ENCODE data around the gene DNAH17.

The DNAH17 gene

GRCh38 chr17:78411241-78411857, 165.8 kb downstream of the DNAH17 start:
- DNase-seq (ENCODE audit: low read depth), result no peak

DNA sequence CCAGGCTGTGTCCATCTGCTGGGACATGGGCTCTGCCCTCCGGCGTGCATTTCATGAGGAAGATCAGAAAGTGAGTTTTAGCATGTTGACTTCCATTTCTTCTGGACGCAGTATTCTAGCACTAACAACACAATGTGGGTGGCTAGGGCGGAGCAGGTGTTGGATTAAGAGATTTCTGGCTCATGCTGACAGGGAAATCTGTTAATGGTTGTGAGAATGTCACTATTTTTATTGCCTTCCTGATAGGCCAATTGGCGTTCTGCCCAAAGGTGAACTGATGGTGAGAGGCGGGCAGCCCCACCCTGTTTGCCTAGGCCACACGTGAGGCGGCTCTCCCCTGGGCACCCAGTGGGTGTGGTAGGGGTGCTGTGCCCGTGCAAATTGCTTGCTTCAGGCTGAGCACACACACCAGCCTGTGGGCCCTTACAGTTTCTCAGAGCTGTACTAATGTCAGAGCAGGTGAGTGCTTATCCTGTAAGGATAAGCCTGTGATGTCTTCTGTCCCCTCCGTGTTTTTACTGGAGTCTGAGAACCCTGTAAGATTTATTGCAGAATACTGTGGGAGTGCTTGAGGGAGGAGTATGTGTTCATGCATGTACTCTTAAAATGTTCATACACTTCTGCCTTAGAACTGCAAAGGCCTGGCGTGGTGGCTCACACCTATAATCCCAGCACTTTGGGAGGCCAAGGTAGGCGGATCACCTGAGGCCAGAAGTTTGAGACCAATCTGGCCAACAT, 167.8 kb downstream of the DNAH17 start:
- DNase-seq (ENCODE audit: low read depth), result no peak

DNA sequence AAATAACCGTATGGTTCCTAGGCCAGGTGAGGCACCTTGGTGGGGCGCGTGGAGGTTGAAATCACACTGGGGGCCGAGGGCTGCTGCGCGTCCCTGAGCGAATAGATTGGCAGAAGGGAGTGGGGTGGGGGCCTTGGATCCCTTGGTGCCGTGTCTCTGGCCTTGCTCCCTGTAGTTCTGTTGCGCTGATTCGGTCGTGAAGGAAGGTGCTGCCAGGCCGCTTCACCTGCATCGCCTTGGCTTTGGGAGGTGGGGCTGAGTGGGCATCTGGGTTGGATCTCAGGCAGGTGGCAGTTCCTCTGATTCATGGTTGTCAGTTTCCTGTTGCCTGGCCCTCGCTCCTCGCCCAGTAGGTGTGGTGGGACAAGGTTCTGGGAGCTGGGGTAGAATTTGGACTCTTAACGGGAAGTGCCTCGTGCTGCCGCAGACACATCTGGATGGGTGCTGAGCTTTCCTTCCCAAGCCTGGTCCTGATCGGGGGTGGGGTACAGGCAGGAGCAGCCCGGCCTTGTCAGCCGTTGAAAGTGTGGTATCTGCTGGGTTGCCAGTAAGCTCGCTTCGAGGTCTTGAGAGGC, 168.6 kb downstream of the DNAH17 start:
- no peak for DNase-seq (ENCODE audit: low read depth)

DNA sequence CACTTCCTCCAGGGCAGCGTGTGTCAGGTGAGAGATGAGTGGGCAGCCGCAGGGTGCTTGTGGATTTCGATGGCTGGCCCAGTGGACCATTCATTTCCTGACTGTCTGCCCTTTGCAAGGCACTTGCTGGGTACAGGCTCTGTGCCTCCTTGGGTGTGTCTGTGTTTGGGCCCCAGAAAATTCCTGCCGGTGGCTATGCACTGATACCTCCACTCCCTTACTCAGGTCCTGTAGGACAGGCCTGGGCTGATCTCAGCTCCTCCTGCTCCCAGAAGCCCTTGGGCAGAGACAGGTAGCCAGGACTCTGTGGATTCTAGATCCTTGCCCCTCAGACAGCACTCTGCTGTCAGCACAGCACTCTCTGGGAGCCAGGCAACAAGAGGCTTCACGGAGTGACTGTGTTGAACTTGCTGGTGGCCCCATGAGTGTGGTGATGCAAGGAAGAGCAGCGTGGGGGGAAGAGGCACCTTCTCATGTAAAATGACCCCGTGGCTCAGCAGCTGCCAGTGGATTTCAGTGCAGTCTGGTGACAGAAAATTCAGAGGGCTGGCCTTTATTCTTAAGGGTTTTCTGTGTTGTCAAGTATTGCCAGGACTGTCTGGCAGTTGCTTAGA, 169.7 kb downstream of the DNAH17 start:
- DNase-seq (ENCODE audit: low read depth), result no peak

- no peak for DNase-seq (ENCODE audit: low read depth)
These were observed 170.3 kb downstream of the DNAH17 start for GRCh38 chr17:78406920-78407319.

- no peak for DNase-seq (ENCODE audit: low read depth)
These were observed 170.8 kb downstream of the DNAH17 start for GRCh38 chr17:78406396-78406795.

DNA sequence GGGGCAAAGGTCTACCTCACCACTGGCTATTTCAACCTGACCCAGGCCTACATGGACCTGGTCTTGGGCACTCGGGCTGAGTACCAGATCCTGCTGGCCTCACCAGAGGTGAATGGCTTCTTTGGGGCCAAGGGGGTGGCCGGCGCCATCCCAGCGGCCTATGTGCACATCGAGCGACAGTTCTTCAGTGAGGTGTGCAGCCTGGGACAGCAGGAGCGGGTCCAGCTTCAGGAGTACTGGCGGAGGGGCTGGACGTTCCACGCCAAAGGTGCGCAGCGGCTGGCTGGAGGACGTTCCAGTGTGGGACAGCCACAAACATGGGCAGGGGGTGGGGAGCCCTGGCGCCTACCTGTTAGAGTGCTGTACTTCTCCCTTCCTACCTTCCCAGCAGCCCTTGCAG, 173.4 kb downstream of the DNAH17 start:
- no peak for DNase-seq (ENCODE audit: low read depth)

GRCh38 chr17:78401891-78402290, 175.3 kb downstream of the DNAH17 start:
- no peak for DNase-seq (ENCODE audit: low read depth)

- no peak for DNase-seq (ENCODE audit: low read depth)
These were observed 175.9 kb downstream of the DNAH17 start for GRCh38 chr17:78401246-78401645.

- DNase-seq (ENCODE audit: low read depth), result no peak
These were observed 176.5 kb downstream of the DNAH17 start for GRCh38 chr17:78400581-78401240.

DNA sequence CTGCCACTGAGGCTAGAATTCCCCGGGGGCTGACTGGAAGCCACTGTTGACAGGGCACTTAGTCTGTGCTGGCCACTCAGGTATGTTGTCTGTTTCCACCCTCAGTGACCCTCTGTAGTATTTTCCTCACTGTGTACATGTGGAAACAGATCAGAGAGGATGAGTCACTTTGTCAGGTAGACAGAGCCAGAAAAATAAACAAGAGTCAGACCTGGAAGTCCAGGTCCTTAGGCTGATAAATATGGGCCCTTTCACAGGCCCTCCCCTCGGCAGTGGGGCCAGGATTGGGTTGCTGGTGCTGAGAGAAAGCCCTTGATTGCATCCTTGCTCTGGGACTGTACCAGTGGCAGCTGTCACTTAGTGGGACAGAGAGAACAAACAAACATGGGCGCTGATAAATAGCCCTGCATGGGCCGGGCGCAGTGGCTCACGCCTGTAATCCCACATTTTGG, 177.5 kb downstream of the DNAH17 start:
- DNase-seq (ENCODE audit: low read depth), result no peak

DNA sequence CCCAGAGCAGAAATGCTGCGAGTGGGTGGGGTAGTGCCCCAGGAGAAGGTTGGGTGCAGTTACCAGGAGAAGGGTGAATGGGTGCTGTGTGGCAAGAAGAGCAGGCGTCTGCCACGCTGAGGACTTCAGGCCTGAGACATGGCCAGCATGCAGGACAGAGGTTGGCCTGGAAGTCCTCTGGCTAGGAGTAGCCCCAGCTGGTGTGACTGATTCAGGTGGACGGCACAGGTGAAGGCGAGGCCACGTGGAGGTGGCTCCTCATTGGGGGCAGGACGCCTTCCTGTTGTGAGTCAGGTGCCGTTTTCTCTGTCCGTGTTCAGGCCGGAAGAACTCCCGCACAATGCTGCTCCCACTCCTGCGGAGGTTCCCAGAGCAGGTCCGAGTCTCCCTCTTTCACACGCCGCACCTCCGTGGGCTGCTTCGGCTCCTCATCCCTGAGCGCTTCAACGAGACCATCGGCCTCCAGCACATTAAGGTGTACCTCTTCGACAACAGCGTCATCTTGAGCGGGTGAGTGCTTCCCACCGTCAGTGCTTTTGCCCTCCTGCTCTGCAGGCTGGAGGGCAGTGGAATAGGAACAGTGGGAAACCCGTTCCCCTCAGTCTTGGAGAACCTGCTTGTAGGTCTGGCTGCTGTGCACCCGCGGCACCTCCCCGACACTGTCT, 178.0 kb downstream of the DNAH17 start:
- DNase-seq (ENCODE audit: low read depth), result no peak

DNA sequence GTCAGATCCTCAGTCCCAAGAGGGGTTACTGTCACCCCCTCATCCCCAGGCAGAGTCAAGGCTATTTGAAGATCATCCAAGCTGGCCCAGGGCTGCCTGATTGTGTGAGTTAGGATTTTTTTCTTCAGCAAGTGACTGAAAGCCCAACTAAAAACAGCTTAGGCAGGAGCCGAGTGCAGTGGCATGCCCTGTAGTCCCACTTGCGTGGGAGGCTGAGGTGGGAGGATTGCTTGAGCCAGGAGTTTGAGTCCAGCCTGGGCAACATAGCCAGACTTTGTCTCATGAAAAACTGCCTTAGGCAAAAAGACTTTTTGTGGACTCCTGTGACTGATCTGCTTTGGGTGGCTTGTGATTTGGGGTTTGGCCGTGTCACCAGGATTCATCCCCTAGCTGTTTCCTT, 178.8 kb downstream of the DNAH17 start:
- DNase-seq (ENCODE audit: low read depth), result no peak

DNA sequence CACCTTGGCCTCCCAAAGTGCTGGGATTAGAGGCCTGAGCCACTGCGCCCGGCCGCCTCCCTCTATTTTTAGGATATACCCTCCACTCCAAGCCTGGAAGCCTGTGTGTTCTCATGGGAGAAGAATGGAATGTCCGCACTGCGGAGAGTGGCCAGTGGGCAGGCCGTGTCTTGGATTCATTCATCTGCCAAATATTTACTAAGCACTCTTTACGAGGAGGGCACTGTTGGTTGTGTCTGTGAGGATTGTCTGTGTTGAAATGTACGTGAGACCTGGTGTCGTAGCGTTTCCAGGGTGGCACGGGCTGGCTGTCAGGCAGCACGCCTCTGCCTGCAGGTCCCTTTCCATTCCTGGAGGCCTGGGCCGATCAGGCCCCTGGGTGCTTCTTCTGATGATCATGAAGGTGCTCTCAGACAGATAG, 179.5 kb downstream of the DNAH17 start:
- DNase-seq (ENCODE audit: low read depth), result no peak

GRCh38 chr17:78396441-78397337, 180.5 kb downstream of the DNAH17 start:
- DNase-seq (ENCODE audit: low read depth), result no peak

DNA sequence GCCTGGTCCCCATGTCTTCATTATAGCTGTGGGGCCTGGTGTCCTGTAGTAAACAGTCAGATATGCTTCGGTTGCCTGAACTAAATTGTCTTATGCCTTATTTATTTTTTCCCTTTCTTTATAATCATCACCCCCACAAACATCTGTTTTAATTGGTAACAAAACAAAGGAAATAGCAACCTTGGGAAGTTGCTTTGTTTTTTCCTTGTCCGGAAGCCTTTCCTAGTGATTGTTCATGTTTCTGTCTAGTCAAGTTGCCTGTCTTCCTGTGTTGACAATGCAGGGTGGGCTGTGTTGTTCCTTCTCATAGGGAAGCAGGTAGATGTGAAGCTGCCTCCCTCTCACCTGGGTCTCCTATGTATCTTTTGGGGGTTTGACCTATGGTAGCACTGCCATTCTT, 182.0 kb downstream of the DNAH17 start:
- no peak for DNase-seq (ENCODE audit: low read depth)

DNA sequence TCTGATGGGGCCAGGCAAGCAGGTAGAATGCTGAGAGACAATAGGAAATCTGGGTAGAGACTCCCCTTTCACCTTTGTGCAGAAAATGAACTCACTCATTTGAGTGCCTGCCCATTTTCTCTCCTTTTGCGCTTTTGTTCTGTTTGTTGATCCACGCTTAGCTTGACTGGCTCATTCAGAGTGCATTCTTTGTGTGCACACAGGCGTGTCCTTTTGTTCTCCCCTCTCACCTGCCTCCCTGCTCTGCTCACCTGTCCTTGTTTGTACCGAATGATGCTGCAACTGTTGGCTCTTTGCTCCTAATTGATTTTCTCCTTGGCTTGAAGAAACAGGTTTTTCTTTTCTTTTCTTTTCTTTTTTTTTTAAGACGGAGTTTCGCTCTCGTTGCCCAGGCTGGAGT, 183.0 kb downstream of the DNAH17 start:
- DNase-seq (ENCODE audit: low read depth), result no peak

DNA sequence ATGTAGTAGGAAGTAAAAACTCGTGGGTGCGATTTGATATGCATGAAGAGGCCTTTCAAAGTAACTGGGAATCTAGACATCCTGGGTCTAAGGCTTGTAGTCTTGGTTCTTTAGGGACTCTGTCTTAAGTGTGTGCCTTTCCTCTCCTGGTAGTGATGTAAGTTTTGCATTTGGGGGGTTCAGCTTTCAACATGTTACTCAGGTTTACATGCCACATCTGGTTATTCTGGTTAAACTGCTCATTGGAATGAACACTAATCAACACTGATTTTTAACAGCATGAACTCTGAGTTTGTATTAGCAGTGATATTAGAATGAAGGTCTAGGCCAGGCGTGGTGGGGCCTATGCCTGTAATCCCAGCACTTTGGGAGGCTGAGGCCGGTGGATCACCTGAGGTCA, 183.6 kb downstream of the DNAH17 start:
- DNase-seq (ENCODE audit: low read depth), result no peak

DNA sequence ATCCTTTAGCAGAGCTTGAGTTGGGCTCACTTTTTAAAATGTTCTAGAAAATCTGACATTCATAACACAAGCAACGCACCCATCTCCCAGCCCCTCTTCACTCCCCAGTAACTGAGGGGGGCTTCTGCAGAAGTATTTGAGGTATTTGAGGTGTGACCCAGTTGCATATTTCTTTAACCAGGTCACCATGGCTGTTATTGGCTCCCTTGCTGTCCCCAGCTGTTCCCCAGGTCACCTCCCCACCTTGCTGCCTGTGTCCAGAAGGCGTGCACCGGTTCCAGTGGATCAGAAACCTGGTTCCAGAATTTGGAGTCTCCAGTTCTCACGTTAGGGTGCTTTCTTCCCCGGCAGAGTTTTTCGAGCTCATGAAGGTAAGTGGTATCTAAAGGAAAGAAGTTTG, 184.9 kb downstream of the DNAH17 start:
- no peak for DNase-seq (ENCODE audit: low read depth)

GRCh38 chr17:78391843-78392242, 185.4 kb downstream of the DNAH17 start:
- DNase-seq (ENCODE audit: low read depth), result no peak

GRCh38 chr17:78391051-78391431, 186.2 kb downstream of the DNAH17 start:
- no peak for DNase-seq (ENCODE audit: low read depth)

Measured in activated gamma-delta T cell treated with anti-CD3 and anti-CD28 coated beads, Interleukin-2, amount 50 U/mL, for 16 hours (primary cell).